Iris pigment epithelial cell (primary cell): ENCODE data around the gene INVS.
"Not testable (repeated sequence)": the region's sequence is repeated elsewhere in the genome, so short reads cannot be mapped to it uniquely, and the experiment has no call there.

Experiments
- DNase-seq: peaks from one replicate; pipeline ENCODE4 v3.0.0-alpha.2; 2011; ENCODE audit warnings: low read depth

The INVS gene

DNA sequence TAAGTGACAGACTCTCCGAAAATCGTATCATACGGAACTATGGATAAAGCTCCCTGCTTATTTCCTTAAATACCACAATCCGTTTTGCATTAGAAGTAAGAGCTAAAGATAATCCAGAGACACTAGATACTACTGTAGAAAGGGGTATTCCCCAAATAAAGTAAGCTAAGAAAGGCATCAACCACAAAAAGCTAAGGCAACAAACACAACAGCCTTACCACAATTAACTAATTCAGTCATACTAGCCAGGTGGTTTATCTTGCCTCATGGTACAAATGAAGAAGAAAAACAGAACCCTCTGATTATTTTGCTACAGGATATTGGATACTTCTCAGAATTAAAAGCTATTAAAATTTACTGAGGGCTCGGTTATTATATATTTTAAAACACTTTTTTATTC, 14.3 kb upstream of the INVS start:
- DNase-seq, result no peak

DNA sequence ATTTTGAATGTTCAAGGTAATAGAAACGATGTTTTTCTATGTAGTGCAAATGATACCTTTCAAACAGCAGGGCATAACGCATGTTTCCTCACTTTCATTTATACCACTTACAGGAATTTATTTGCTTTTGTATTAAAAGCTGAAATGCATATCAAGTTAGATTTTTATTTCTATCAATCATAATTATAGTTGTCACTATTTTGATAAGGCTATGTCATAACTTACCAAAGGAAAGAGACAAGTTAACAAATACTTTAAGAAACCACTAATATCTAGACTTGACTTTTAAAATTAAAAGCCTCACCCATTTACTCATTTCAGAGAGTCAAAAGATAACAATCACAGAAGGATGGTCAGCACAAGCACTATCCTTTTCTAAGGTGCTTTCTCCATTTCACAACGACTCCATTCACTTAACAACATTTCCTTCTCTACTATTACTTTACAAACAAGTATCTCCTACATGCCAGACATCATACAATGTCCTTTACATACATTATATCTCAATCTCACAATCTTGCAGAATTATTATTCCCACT, 12.9 kb upstream of the INVS start:
- no peak for DNase-seq

DNA sequence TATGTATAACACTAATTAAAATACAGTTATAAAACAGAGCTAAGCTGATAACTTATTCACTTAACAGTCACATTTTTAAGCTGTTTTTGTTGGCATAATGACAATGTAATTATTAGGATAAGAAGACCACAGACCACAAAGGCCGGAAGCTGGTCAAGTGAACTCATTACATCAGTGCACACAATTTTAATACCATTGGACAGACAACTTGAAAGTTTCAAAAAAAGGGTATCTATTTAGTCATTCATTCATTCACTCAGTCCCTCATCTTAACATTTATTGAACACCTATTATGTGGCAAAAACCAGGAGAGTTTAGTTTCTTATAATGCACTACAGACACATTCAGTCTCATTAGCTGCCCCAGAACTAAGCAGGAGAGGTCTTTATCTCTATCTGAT, 11.8 kb upstream of the INVS start:
- peak; percentile 75 for DNase-seq

DNA sequence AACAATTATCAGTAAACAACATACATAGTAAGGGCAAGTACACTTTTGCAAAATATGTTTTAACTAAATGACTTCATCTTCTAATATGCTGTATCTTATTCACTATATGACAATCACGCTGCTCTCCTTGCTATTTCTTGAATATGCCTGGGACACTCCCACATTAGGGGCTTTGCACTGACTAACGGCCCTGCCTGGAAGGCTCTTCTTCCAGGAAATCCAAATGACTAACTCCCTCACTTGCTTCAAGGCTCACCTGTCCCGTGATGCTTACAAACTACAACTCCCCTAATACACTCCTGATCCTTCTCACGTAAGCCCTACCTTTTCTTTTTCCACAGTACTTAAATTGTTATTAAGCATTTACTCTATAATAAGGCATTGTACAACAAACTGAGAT, 10.8 kb upstream of the INVS start:
- DNase-seq, result no peak

DNA sequence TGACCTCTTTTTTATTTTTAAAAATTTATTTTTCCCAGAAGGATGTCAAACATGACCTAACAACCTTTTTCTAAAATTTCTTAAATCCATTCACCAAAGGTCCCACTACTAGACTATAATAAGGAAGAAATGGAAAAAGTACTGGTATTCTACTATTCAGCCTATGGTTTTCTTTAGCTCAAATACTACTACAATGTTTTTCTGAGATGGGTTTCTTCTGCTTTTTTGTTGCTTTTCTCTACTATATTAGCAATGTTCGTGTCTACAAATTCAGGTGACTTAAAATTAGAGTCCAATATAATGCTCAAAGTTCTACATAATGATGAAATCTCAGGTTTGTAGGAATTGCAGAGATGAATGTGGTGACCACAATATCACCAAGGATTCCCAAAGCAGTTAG, 8.2 kb upstream of the INVS start:
- no peak for DNase-seq

DNA sequence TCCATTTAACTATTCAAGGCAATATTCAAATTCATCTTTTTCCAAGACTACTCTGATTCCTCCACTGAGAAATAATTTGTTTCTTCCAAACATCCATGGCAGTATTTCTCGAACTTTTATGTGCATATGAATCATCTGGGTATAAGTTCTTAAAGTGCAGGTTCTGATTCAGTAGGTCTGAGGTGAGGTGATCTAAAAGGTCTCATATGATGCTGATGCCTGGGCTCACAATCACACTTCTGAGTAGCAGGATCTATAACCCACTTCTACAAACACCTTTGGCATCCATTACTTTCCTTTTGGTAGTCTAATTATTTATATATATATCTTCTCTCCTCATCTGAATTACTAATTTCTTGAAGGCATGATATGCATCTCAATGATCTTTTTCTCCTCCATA, 7.4 kb upstream of the INVS start:
- no peak for DNase-seq

DNA sequence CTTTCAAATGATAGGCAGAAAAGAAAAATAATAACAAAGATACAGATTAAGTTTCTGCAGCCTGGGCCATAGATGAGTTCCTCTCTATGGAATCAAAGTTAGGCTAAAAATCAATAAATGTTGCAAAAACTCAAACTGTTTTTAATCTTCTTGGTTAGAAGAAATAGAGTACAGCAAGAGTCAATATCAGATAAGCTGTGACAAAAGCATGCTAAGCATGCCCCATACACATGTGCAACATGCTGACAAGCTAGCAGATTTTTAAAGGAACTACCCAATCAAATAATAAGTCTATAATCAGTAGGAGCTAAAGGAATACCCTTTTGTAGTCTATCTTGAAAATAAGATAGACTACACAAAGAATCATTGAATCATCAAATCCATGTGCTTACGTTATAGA, 7.0 kb upstream of the INVS start:
- no peak for DNase-seq

DNA sequence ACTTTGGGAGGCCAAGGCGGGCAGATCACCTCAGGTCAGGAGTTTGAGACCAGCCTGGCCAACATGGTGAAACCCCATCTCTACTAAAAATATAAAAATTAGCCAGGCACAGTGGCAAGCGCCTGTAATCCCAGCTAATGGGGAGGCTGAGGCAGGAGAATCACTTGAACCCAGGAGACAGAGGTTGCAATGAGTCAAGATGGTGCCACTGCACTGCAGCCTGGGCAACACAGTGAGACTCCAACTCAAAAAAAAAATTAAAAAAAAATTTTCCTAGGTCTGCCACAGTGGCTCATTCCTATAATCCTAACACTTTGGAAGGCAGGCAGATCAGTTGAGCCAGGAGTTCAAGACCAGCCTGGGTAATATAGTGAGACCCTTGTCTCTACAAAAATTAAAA, 4.6 kb upstream of the INVS start:
- not testable (repeated sequence) for DNase-seq

- no peak for DNase-seq
Measured at GRCh38 chr9:100096378-100096916, 2.6 kb upstream of the INVS start.

GRCh38 chr9:100098046-100098886, 777 bp upstream of the INVS start:
- peak; percentile 52 for DNase-seq

- DNase-seq, result no peak
Measured at GRCh38 chr9:100099722-100100042, 639 bp downstream of the INVS start.

- no peak for DNase-seq
Measured at GRCh38 chr9:100100146-100100667, 1.2 kb downstream of the INVS start.

- DNase-seq, result no peak
Measured at GRCh38 chr9:100101608-100102007, 2.6 kb downstream of the INVS start.

- DNase-seq, result peak; percentile 76
Measured at GRCh38 chr9:100104314-100104713, 5.3 kb downstream of the INVS start.

- no peak for DNase-seq
Measured at GRCh38 chr9:100105861-100106260, 6.8 kb downstream of the INVS start.

DNA sequence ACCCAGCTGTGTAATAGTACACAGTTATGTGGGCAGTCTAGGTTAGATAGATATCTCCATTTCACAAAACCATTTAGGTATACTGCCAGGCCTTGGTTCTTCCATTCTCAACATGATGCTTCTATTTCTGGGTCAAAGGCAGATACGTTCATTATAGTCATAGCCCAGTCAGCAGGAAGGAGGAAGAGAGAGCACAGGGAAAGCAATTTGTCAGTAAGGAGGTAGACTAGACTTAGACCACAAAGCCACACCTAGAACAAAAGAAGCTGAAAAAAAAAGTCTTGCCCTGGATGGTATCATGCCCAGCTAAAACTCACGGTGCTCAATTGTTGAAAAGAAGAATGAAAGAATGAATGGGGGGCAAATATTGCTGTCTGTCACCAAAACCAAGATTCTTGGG, 7.6 kb downstream of the INVS start:
- no peak for DNase-seq

- no peak for DNase-seq
Measured at GRCh38 chr9:100108559-100108958, 9.5 kb downstream of the INVS start.

DNA sequence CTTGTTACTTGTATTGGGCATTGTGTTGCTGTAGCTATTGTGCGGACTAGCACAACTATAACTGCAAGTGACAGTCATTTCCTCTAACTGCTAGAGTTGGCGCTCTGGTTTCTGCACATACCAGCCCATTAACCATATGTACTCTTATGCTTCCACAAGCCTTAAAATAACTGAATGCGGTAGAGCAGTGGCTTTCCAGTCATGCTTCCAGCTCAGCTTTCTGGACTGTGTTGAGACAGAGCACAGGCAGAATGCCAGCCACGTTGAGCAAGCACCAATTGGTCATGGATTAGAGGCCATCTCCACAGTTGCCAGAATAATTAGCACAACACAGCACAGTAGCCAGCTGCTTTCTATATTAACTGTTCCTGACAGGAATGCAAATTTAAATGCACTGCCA, 12.2 kb downstream of the INVS start:
- peak; percentile 98 for DNase-seq

DNA sequence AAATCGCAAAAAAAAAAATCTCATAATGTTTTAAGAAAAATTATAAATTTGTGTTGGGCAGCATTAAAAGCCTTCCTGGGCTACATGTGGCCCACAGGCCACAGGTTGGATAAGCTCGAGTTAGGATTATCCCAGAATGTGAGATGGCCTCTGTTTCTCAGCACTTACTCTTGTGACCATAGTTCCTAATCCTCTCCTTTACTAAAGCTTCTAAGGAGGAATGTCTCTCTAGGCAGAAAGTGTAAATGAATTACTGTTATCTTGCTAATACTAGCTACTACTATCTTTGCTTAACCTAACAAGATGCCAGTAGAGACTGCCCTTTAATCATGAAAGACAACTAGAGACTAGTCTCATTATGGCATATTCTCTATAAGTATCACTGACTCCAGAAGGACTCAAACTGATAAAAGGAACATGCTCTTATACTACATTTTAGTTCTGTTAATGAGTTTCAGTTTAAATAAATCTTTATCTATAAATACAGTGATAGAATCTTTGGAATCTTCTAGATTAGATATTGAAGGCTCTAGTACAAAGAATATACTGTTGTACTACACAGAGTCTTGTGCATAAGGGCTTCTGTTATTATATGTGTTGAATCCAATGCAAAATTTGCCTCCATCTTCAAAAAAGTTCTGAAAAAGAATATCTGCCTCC, 13.8 kb downstream of the INVS start:
- DNase-seq, result no peak

- DNase-seq, result no peak
Measured at GRCh38 chr9:100117316-100117715, 18.3 kb downstream of the INVS start.

DNA sequence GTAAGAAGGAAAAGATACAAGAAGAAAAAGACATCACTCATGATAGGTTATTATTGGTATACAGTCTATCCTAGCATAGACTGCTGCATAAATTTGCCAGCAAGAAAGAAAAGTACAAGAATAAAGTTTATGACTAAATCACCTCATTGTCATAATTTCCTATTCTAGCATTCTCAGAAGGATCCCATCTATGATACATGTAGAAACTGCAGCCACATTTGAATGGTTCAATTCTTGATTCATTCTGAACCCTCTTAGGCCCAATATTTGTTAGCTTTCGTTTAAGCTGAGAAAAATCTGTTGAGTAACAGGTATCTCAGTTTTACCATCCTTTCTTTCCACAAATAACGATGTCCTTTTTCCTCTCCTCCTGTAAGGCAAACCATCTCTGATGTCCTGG, 21.2 kb downstream of the INVS start:
- no peak for DNase-seq

DNA sequence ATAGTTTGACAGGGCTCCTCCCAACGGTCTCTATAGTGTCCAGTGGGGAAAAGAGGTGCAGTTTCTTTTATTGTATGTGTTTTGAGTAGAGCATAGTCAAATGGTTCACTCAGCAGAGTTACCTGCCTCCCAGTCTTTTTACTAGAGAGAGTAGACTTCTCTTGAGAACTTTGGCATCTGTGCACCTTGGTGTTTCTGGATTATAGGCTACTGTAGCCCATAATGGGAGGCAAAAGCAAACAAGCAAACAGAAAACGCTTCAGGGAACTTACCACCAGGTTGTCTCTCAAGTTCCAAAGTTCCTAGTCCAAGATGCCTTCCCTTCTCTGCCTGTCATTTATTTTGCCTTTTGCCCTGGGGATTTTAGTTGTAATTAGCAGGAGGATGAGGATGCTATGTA, 26.2 kb downstream of the INVS start:
- DNase-seq, result no peak

GRCh38 chr9:100125910-100126309, 26.9 kb downstream of the INVS start:
- no peak for DNase-seq
